ENCODE measurements around the gene UBE2Z.

DNA sequence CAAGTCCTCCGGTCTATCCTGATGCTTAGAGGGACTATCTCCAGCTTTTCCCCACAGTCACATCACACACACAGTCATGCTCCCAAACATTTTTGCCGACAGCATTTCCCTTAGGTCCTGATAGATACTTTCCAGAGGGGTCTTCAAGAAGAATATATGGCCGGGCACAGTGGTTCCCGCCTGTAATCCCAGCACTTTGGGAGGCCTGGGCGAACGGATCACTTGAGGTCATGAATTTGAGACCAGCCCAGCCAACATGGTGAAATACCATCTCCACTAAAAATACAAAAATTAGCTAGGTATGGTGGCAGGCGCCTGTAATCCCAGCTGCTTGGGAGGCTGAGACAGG, 64.5 kb downstream of the UBE2Z start:
- TF ChIP-seq, protein P1, sequence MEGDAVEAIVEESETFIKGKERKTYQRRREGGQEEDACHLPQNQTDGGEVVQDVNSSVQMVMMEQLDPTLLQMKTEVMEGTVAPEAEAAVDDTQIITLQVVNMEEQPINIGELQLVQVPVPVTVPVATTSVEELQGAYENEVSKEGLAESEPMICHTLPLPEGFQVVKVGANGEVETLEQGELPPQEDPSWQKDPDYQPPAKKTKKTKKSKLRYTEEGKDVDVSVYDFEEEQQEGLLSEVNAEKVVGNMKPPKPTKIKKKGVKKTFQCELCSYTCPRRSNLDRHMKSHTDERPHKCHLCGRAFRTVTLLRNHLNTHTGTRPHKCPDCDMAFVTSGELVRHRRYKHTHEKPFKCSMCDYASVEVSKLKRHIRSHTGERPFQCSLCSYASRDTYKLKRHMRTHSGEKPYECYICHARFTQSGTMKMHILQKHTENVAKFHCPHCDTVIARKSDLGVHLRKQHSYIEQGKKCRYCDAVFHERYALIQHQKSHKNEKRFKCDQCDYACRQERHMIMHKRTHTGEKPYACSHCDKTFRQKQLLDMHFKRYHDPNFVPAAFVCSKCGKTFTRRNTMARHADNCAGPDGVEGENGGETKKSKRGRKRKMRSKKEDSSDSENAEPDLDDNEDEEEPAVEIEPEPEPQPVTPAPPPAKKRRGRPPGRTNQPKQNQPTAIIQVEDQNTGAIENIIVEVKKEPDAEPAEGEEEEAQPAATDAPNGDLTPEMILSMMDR (IDR thresholded peaks at IDR 0.05; ENCODE audit: poor library complexity) = no peak
- no peak for TF ChIP-seq EZH2 (IDR thresholded peaks at IDR 0.05; ENCODE audit: borderline replicate concordance)
- no peak for TF ChIP-seq EZH2phosphoT487 (IDR thresholded peaks at IDR 0.05; ENCODE audit: low read depth, severe bottlenecking, unreplicated experiment)

Measured in hepatocyte (in vitro differentiated cells).